ENCODE results near the gene ANAPC16.
A peak's percentile ranks its signal among the peaks of the same experiment; 100 is the strongest.
"Not testable (repeated sequence)": the region's sequence is repeated elsewhere in the genome, so short reads cannot be mapped to it uniquely, and the experiment has no call there.

ANAPC16 gene

GRCh38 chr10:72265508-72265907, 49.7 kb downstream of the ANAPC16 start:
- no peak for DNase-seq (ENCODE audit: low read depth)

GRCh38 chr10:72265990-72266865, 50.4 kb downstream of the ANAPC16 start:
- no peak for DNase-seq (ENCODE audit: low read depth)

- no peak for DNase-seq (ENCODE audit: low read depth)
These were observed 51.6 kb downstream of the ANAPC16 start for GRCh38 chr10:72267381-72267780.

- DNase-seq (ENCODE audit: low read depth): no peak
These were observed 52.1 kb downstream of the ANAPC16 start for GRCh38 chr10:72267819-72268399.

- not testable (repeated sequence) for DNase-seq (ENCODE audit: low read depth)
These were observed 52.8 kb downstream of the ANAPC16 start for GRCh38 chr10:72268475-72269200.

GRCh38 chr10:72270607-72271281, 54.9 kb downstream of the ANAPC16 start:
- DNase-seq (ENCODE audit: low read depth): no peak

- no peak for DNase-seq (ENCODE audit: low read depth)
These were observed 57.0 kb downstream of the ANAPC16 start for GRCh38 chr10:72272689-72273409.

GRCh38 chr10:72273410-72274212, 57.8 kb downstream of the ANAPC16 start, which contains the start of gene DDIT4:
DDIT4 (plus strand) TSS chr10:72273924; CDS start chr10:72274217, 293 bp downstream.
- DNase-seq (ENCODE audit: low read depth): peak; percentile 94

- no peak for DNase-seq (ENCODE audit: low read depth)
These were observed 58.5 kb downstream of the ANAPC16 start for GRCh38 chr10:72274213-72274729.

GRCh38 chr10:72274730-72275350, 59.0 kb downstream of the ANAPC16 start:
- DNase-seq (ENCODE audit: low read depth): peak; percentile 54

GRCh38 chr10:72275351-72276012, 59.7 kb downstream of the ANAPC16 start:
- DNase-seq (ENCODE audit: low read depth): no peak

- DNase-seq (ENCODE audit: low read depth): no peak
These were observed 60.2 kb downstream of the ANAPC16 start for GRCh38 chr10:72276013-72276387.

- DNase-seq (ENCODE audit: low read depth): no peak
These were observed 60.9 kb downstream of the ANAPC16 start for GRCh38 chr10:72276421-72277339.

- DNase-seq (ENCODE audit: low read depth): no peak
These were observed 61.7 kb downstream of the ANAPC16 start for GRCh38 chr10:72277340-72277995.

GRCh38 chr10:72277996-72278667, 62.3 kb downstream of the ANAPC16 start:
- no peak for DNase-seq (ENCODE audit: low read depth)

- no peak for DNase-seq (ENCODE audit: low read depth)
These were observed 63.0 kb downstream of the ANAPC16 start for GRCh38 chr10:72278668-72279393.

Measured in stimulated activated CD8-positive, alpha-beta memory T cell treated with anti-CD3 and anti-CD28 coated beads, Interleukin-12 subunit alpha, Interleukin-12 subunit beta, amount 100 ng/mL, for 4 hours (primary cell).